HEK293 (cell line): Measurements from ENCODE around the gene PKHD1.

Experiments used
- CTCF ChIA-PET: fragments of 350-600 bp; formaldehyde crosslinking; extraction: SDS; loops from one replicate; lab custom pipeline; 2021; ENCODE audit warnings: antibody characterized with exemption; lab: Yijun Ruan, JAX
- POLR2A ChIA-PET: fragments of 300-600 bp; formaldehyde crosslinking; extraction: SDS; loops from one replicate; lab custom pipeline; 2020; ENCODE audit warnings: antibody characterized with exemption, inconsistent platforms; lab: Yijun Ruan, JAX
- H3K27ac ChIP-seq: fragments of 200-500 bp; sonication (Bioruptor generic); 2 replicates; pipeline ENCODE4 v1.5.1; 2014; ENCODE audit warnings: low read depth, low read length, control low read depth, inconsistent platforms; ENCODE audit errors: extremely low read depth
- H3K36me3 ChIP-seq, 2 experiments: fragments of 200-500 bp in 1 of 2; sonication (Bioruptor generic) in 1 of 2; 1 replicate in 1 of 2; 2 replicates in 1 of 2; pipeline ENCODE4 v1.5.1; 2014 to 2017; ENCODE audit warnings: inconsistent platforms in 2 of 2, low read length in 2 of 2; ENCODE audit not compliant: control insufficient read depth in 2 of 2, insufficient read depth in 1 of 2
- H3K4me1 ChIP-seq: fragments of 200-500 bp; sonication (Bioruptor generic); 2 replicates; pipeline ENCODE4 v1.5.1; 2014; ENCODE audit warnings: mild to moderate bottlenecking, low read length, inconsistent platforms; ENCODE audit not compliant: control insufficient read depth, insufficient read depth
- H3K4me3 ChIP-seq: 2 replicates; pipeline ENCODE4 v1.5.1; 2011; ENCODE audit warnings: low read depth, mild to moderate bottlenecking, control low read depth, low read length, moderate library complexity
- H3K9me3 ChIP-seq: fragments of 200-500 bp; sonication (Bioruptor generic); 2 replicates; pipeline ENCODE4 v1.5.1; 2014; ENCODE audit warnings: low read depth, low read length, inconsistent platforms; ENCODE audit not compliant: control insufficient read depth, insufficient read depth
- HOXD13 ChIP-seq: sonication (generic); formaldehyde crosslinking; IDR thresholded peaks from 2 replicates; pipeline ENCODE4 v1.8.0; 2022; ENCODE audit warnings: missing genetic modification reagents, borderline replicate concordance
- KLF10 ChIP-seq: fragments of 450-650 bp; IDR thresholded peaks from 2 replicates; pipeline ENCODE4 v1.5.1; 2018; ENCODE audit warnings: missing biosample characterization, mild to moderate bottlenecking, missing genetic modification characterization
- MYNN ChIP-seq: fragments of 450-650 bp; formaldehyde crosslinking; IDR thresholded peaks from 2 replicates; pipeline ENCODE4 v1.5.1; 2016; ENCODE audit warnings: missing biosample characterization, missing genetic modification characterization, borderline replicate concordance
- PRDM4 ChIP-seq: fragments of 450-650 bp; formaldehyde crosslinking; IDR thresholded peaks from 2 replicates; pipeline ENCODE4 v1.5.1; 2017; ENCODE audit warnings: missing biosample characterization, missing genetic modification characterization
- REST ChIP-seq: fragments of 450-650 bp; formaldehyde crosslinking; IDR thresholded peaks from 2 replicates; pipeline ENCODE4 v1.5.1; 2016; ENCODE audit warnings: missing biosample characterization, missing genetic modification characterization
- SALL2 ChIP-seq: fragments of 450-650 bp; formaldehyde crosslinking; IDR thresholded peaks from 2 replicates; pipeline ENCODE4 v1.5.0; 2017; ENCODE audit warnings: missing biosample characterization, mild to moderate bottlenecking, missing genetic modification characterization, borderline replicate concordance
- SCRT1 ChIP-seq: fragments of 450-650 bp; formaldehyde crosslinking; IDR thresholded peaks from 2 replicates; pipeline ENCODE4 v1.5.1; 2016; ENCODE audit warnings: missing biosample characterization, missing genetic modification characterization, borderline replicate concordance
- SCRT2 ChIP-seq: fragments of 450-650 bp; formaldehyde crosslinking; IDR thresholded peaks from 2 replicates; pipeline ENCODE4 v1.5.1; 2016; ENCODE audit warnings: missing biosample characterization, missing genetic modification characterization
- ZBTB1 ChIP-seq: fragments of 450-650 bp; formaldehyde crosslinking; IDR thresholded peaks from 2 replicates; pipeline ENCODE4 v1.5.1; 2016; ENCODE audit warnings: missing biosample characterization, missing genetic modification characterization
- ZEB2 ChIP-seq: fragments of 450-650 bp; formaldehyde crosslinking; IDR thresholded peaks from 2 replicates; pipeline ENCODE4 v1.5.1; 2016; ENCODE audit warnings: missing biosample characterization, missing genetic modification characterization
- ZFHX2 ChIP-seq: fragments of 450-650 bp; formaldehyde crosslinking; conservative IDR thresholded peaks from 2 replicates; pipeline ENCODE4 v1.5.1; 2016; ENCODE audit warnings: missing biosample characterization, missing genetic modification characterization
- ZIC2 ChIP-seq: fragments of 450-650 bp; formaldehyde crosslinking; IDR thresholded peaks from 2 replicates; pipeline ENCODE4 v1.5.1; 2016; ENCODE audit warnings: missing biosample characterization, missing genetic modification characterization
- ZNF132 ChIP-seq: fragments of 450-650 bp; formaldehyde crosslinking; IDR thresholded peaks from 2 replicates; pipeline ENCODE4 v1.5.1; 2017; ENCODE audit warnings: missing biosample characterization, missing genetic modification characterization, borderline replicate concordance
- ZNF311 ChIP-seq: fragments of 450-650 bp; formaldehyde crosslinking; IDR thresholded peaks from 2 replicates; pipeline ENCODE4 v1.5.1; 2017; ENCODE audit warnings: missing biosample characterization, missing genetic modification characterization, borderline replicate concordance
- ZNF37A ChIP-seq: fragments of 450-650 bp; IDR thresholded peaks from 2 replicates; pipeline ENCODE4 v1.5.1; 2018; ENCODE audit warnings: missing biosample characterization, missing genetic modification characterization
- ZNF391 ChIP-seq: fragments of 450-650 bp; formaldehyde crosslinking; IDR thresholded peaks from 2 replicates; pipeline ENCODE4 v1.5.1; 2016; ENCODE audit warnings: low read depth, missing biosample characterization, missing genetic modification characterization, borderline replicate concordance
- ZNF404 ChIP-seq: fragments of 450-650 bp; formaldehyde crosslinking; IDR thresholded peaks from 2 replicates; pipeline ENCODE4 v1.5.1; 2017; ENCODE audit warnings: missing biosample characterization, missing genetic modification characterization
- ZNF514 ChIP-seq: fragments of 450-650 bp; formaldehyde crosslinking; IDR thresholded peaks from 2 replicates; pipeline ENCODE4 v1.5.1; 2016; ENCODE audit warnings: missing biosample characterization, missing genetic modification characterization
- ZNF555 ChIP-seq: fragments of 450-650 bp; formaldehyde crosslinking; conservative IDR thresholded peaks from 2 replicates; pipeline ENCODE4 v1.5.1; 2017; ENCODE audit warnings: missing biosample characterization, mild to moderate bottlenecking, missing genetic modification characterization, inconsistent platforms
- ZNF610 ChIP-seq: fragments of 450-650 bp; formaldehyde crosslinking; IDR thresholded peaks from 2 replicates; pipeline ENCODE4 v1.5.1; 2016; ENCODE audit warnings: missing biosample characterization, missing genetic modification characterization, borderline replicate concordance
- ZNF621 ChIP-seq: fragments of 450-650 bp; formaldehyde crosslinking; IDR thresholded peaks from 2 replicates; pipeline ENCODE4 v1.5.1; 2017; ENCODE audit warnings: missing biosample characterization, missing genetic modification characterization
- ZNF623 ChIP-seq: fragments of 450-650 bp; formaldehyde crosslinking; IDR thresholded peaks from 2 replicates; pipeline ENCODE4 v1.5.1; 2016; ENCODE audit warnings: missing biosample characterization, missing genetic modification characterization
- ZNF777 ChIP-seq: fragments of 450-650 bp; formaldehyde crosslinking; IDR thresholded peaks from 2 replicates; pipeline ENCODE4 v1.5.1; 2017; ENCODE audit warnings: missing biosample characterization, missing genetic modification characterization, borderline replicate concordance
- ZNF837 ChIP-seq: fragments of 450-650 bp; formaldehyde crosslinking; IDR thresholded peaks from 2 replicates; pipeline ENCODE4 v1.5.1; 2016; ENCODE audit warnings: missing biosample characterization, missing genetic modification characterization
- ZNF843 ChIP-seq: fragments of 450-650 bp; formaldehyde crosslinking; IDR thresholded peaks from 2 replicates; pipeline ENCODE4 v1.5.1; 2016; ENCODE audit warnings: missing biosample characterization, missing genetic modification characterization
- TF ChIP-seq, protein P1 (sequence below): sonication (generic); formaldehyde crosslinking; IDR thresholded peaks from 2 replicates; pipeline ENCODE4 v1.8.1; 2022; ENCODE audit warnings: mild to moderate bottlenecking, moderate library complexity, missing genetic modification reagents
- TF ChIP-seq, protein P2 (sequence below): fragments of 450-650 bp; formaldehyde crosslinking; IDR thresholded peaks from 2 replicates; pipeline ENCODE4 v1.5.1; 2016; ENCODE audit warnings: missing biosample characterization, missing genetic modification characterization, borderline replicate concordance

The PKHD1 gene

DNA sequence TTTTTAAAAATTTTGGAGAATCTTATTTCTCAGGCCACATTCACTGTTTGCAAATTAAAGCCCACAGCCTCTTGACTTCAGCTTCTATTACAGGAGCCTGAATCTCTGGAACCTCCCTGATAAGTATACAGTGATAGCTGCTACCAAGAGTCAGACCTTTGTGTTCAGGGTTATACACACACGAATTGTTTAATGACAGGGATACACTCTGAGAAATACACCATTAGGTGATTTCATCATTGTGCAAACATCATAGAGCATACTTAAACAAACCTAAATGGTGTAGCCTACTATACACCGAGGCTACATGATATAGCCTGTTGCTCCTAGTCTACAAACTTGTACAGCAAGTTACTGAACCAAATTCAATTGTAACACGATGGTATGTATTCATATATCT, 473.9 kb downstream of the PKHD1 start:
- Histone ChIP-seq H3K9me3 (no peaks in the 10 kb centered on the region), H3K4me3 (no peak overlapping the region), H3K4me1 (no peaks in the 10 kb centered on the region), H3K36me3 (no peaks in the 10 kb centered on the region), H3K27ac (no peak overlapping the region)
- TF ChIP-seq ZBTB1 (tag by site-specific recombination) (no peak), SCRT2 (no peak), ZNF404 (tag by site-specific recombination) (no peak), ZNF843 (tag by site-specific recombination) (no peak), HOXD13 (CRISPR knock-in tag) (no peak), ZNF132 (tag by site-specific recombination) (no peak), MYNN (no peak), ZNF837 (no peak), ZNF621 (tag by site-specific recombination) (no peak), ZNF311 (tag by site-specific recombination) (no peak), ZNF777 (no peak), SCRT1 (tag by site-specific recombination) (no peak), ZNF623 (tag by site-specific recombination) (no peak), KLF10 (tag by site-specific recombination) (no peak)
- TF ChIP-seq, protein P1, sequence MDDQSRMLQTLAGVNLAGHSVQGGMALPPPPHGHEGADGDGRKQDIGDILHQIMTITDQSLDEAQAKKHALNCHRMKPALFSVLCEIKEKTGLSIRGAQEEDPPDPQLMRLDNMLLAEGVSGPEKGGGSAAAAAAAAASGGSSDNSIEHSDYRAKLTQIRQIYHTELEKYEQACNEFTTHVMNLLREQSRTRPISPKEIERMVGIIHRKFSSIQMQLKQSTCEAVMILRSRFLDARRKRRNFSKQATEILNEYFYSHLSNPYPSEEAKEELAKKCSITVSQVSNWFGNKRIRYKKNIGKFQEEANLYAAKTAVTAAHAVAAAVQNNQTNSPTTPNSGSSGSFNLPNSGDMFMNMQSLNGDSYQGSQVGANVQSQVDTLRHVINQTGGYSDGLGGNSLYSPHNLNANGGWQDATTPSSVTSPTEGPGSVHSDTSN (CRISPR knock-in tag): no peak
- TF ChIP-seq, protein P2, sequence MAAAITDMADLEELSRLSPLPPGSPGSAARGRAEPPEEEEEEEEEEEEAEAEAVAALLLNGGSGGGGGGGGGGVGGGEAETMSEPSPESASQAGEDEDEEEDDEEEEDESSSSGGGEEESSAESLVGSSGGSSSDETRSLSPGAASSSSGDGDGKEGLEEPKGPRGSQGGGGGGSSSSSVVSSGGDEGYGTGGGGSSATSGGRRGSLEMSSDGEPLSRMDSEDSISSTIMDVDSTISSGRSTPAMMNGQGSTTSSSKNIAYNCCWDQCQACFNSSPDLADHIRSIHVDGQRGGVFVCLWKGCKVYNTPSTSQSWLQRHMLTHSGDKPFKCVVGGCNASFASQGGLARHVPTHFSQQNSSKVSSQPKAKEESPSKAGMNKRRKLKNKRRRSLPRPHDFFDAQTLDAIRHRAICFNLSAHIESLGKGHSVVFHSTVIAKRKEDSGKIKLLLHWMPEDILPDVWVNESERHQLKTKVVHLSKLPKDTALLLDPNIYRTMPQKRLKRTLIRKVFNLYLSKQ (tag by site-specific recombination): no peak
- POLR2A ChIA-PET: no interaction called here
- CTCF ChIA-PET: interaction anchor here (0.6 kb wide), 1 partner anchor 102 kb away, joined by 3 read pairs; no protein-coding TSS in a partner anchor

DNA sequence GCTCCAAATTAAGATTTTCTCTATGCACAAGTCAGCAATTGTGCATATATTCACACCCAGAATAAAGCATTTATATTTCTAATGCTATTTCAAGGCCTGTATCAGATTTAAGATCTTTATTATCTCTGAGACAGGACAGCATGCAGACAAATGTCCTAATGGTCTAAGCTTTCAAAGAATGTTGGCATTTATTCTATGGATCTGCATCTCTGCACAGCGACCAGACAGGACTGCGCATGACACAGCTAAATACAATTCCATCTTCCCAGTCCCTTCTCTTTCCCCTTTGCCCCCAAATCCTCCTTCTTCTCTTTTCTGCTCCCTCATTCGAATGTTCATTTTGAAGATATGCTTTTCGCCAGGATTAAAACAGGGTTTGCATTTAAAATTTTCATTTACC, 478.5 kb downstream of the PKHD1 start:
- Histone ChIP-seq H3K36me3 (no peaks in the 10 kb centered on the region), H3K4me1 (no peaks in the 10 kb centered on the region), H3K27ac (no peak overlapping the region), H3K9me3 (no peaks in the 10 kb centered on the region), H3K4me3 (no peak overlapping the region)
- ChIA-PET CTCF (no interaction called here), POLR2A (no interaction called here)
- TF ChIP-seq ZNF610 (tag by site-specific recombination) (no peak), ZFHX2 (no peak), HOXD13 (CRISPR knock-in tag) (no peak), ZNF514 (tag by site-specific recombination) (no peak), ZEB2 (tag by site-specific recombination) (no peak), ZNF391 (tag by site-specific recombination) (no peak), PRDM4 (tag by site-specific recombination) (no peak), ZIC2 (tag by site-specific recombination) (no peak), SALL2 (tag by site-specific recombination) (no peak), ZNF37A (tag by site-specific recombination) (no peak), REST (tag by site-specific recombination) (no peak), ZNF555 (no peak)
